GM21526 (cell line): ENCODE measurements around the gene NCR3LG1.

ENCODE experiments used
- ATAC-seq: cut with Tn5 transposase; IDR thresholded peaks from one replicate; pipeline ENCODE4 v1.9.1; 2021; ENCODE audit warnings: moderate library complexity; ENCODE audit not compliant: unreplicated experiment, low FRiP score

The NCR3LG1 gene

GRCh38 chr11:17391493-17392355 lies 40.1 kb downstream of the NCR3LG1 start:
- no peak for ATAC-seq

- ATAC-seq: no peak
These were observed 41.3 kb downstream of the NCR3LG1 start for GRCh38 chr11:17392872-17393271.

GRCh38 chr11:17393472-17393871 lies 41.9 kb downstream of the NCR3LG1 start:
- ATAC-seq: no peak

GRCh38 chr11:17394743-17395390 lies 43.3 kb downstream of the NCR3LG1 start:
- no peak for ATAC-seq

- no peak for ATAC-seq
These were observed 44.0 kb downstream of the NCR3LG1 start for GRCh38 chr11:17395554-17395961.

- no peak for ATAC-seq
These were observed 44.4 kb downstream of the NCR3LG1 start for GRCh38 chr11:17395978-17396377.

GRCh38 chr11:17396598-17397310 lies 45.2 kb downstream of the NCR3LG1 start:
- ATAC-seq: no peak

GRCh38 chr11:17397311-17398002 lies 45.9 kb downstream of the NCR3LG1 start:
- ATAC-seq: no peak

- no peak for ATAC-seq
These were observed 47.6 kb downstream of the NCR3LG1 start for GRCh38 chr11:17399236-17399635.

- peak; percentile 59 for ATAC-seq
These were observed 48.6 kb downstream of the NCR3LG1 start for GRCh38 chr11:17400048-17400775.

- ATAC-seq: no peak
These were observed 49.7 kb downstream of the NCR3LG1 start for GRCh38 chr11:17401316-17401715.

- no peak for ATAC-seq
These were observed 50.2 kb downstream of the NCR3LG1 start for GRCh38 chr11:17401841-17402240.

GRCh38 chr11:17402486-17402885 lies 50.9 kb downstream of the NCR3LG1 start:
- no peak for ATAC-seq

- ATAC-seq: no peak
These were observed 52.6 kb downstream of the NCR3LG1 start for GRCh38 chr11:17403980-17404759.

GRCh38 chr11:17405232-17406005 lies 53.8 kb downstream of the NCR3LG1 start:
- ATAC-seq: no peak

GRCh38 chr11:17406082-17406817 lies 54.6 kb downstream of the NCR3LG1 start:
- ATAC-seq: no peak

GRCh38 chr11:17406818-17407149 lies 55.2 kb downstream of the NCR3LG1 start:
- ATAC-seq: no peak

- ATAC-seq: no peak
These were observed 56.0 kb downstream of the NCR3LG1 start for GRCh38 chr11:17407575-17407974.
